Psoas muscle (tissue), 8 donors: Measurements from ENCODE around the gene BBC3. TPM values are rescaled to one million over a fixed set of nuclear protein-coding genes. Genes with fewer than 3 reads are reported as not detected.
A peak's percentile ranks its signal among the peaks of the same experiment; 100 is the strongest.
"Not testable (repeated sequence)": the region's sequence is repeated elsewhere in the genome, so short reads cannot be mapped to it uniquely, and the experiment has no call there.

Experiments used
- ATAC-seq, 4 donors: fragments of 200-7000 bp; cut with Tn5 transposase; one replicate each; pipeline ENCODE4 v1.9.1; 2020; ENCODE audit warnings: moderate library complexity in 3 of 4, mild to moderate bottlenecking in 2 of 4
- DNase-seq, 2 donors: peaks; one replicate each; pipeline ENCODE4 v3.0.0-alpha.2; 2020
- H3K27ac ChIP-seq: fragments of 200-600 bp; one replicate; pipeline ENCODE4 v1.8.0; 2022
- H3K27me3 ChIP-seq, 3 donors: fragments of 200-600 bp in 1 of 3; one replicate each; pipeline versions ENCODE4 v1.6.1 to v1.8.0; 2013 to 2022; ENCODE audit warnings: low read length in 2 of 3, mild to moderate bottlenecking in 2 of 3, moderate library complexity in 1 of 3; ENCODE audit not compliant: insufficient read depth in 3 of 3
- H3K36me3 ChIP-seq, 2 donors: fragments of 200-600 bp in 1 of 2; one replicate each; pipeline versions ENCODE4 v1.6.1 to v1.8.0; 2013 to 2022; ENCODE audit warnings: low read depth in 1 of 2, mild to moderate bottlenecking in 1 of 2, moderate library complexity in 1 of 2; ENCODE audit not compliant: insufficient read depth in 1 of 2
- H3K4me1 ChIP-seq: fragments of 200-600 bp; one replicate; pipeline ENCODE4 v1.8.0; 2022
- H3K4me3 ChIP-seq: fragments of 200-600 bp; one replicate; pipeline ENCODE4 v1.8.0; 2022; ENCODE audit warnings: mild to moderate bottlenecking
- H3K9me3 ChIP-seq: fragments of 200-600 bp; one replicate; pipeline ENCODE4 v1.8.0; 2022
- WGBS, 3 donors: extraction: QIAGEN DNeasy Blood & Tissue Kit; methylation state at CpG; one replicate each; pipeline versions ENCODE4 v1.1.6 to v1.1.7; 2013; 5-methylcytosine and 5-hydroxymethylcytosine counted together
- intact Hi-C, 2 donors: fragments of 100-400 bp; cut with DNase I; formaldehyde crosslinking; loops; one replicate each; pipeline versions ENCODE4 v1.11.0 to v1.14.2; 2022
- polyA plus RNA-seq, 3 donors: library from polyadenylated mRNA; stranded (reverse); fragments of 200-250 nt; gene quantifications; one replicate each; pipeline ENCODE4 v1.2.3, GENCODE V29; 2013
- total RNA-seq, 4 donors: library from RNA; stranded (reverse); fragmentation: NEBNext Ultra II Directional in 2 of 4; extraction: Animal tissue kit (Norgen Biotek cat#: 25700) in 2 of 4; gene quantifications; one replicate each; pipeline versions ENCODE4 v1.2.1 to v1.2.4, GENCODE V29; 2021 to 2023
- TF ChIP-seq, protein P1 (sequence below): fragments of 200-600 bp; IDR thresholded peaks from one replicate; pipeline ENCODE4 v1.8.0; 2022; ENCODE audit warnings: antibody characterized with exemption
- donor health status: healthy with polysubstance abuse.
- donor health status: DM: no; HTN: no; CAD: no; lungs with moderate emphysema.
- donor health status: Bipolar disorder and iron deficiency.
- donor health status: healthy.
- donor health status: DM: yes; HTN: yes; CAD: no.
- donor health status: DM: no; HTN: no; CAD: no.
- donor health status: DM: no; HTN: no; CAD: no.
- donor health status: DM: yes; HTN: yes; CAD: no.

Gene BBC3
- total and polyA plus RNA-seq, 7 donors = 2.7 to 32.5 (median 3.0) TPM

- no peaks in the 10 kb centered on the region for H3K27me3 ChIP-seq
- H3K27ac ChIP-seq = peak overlapping the region; percentile 89
- TF ChIP-seq, protein P1, sequence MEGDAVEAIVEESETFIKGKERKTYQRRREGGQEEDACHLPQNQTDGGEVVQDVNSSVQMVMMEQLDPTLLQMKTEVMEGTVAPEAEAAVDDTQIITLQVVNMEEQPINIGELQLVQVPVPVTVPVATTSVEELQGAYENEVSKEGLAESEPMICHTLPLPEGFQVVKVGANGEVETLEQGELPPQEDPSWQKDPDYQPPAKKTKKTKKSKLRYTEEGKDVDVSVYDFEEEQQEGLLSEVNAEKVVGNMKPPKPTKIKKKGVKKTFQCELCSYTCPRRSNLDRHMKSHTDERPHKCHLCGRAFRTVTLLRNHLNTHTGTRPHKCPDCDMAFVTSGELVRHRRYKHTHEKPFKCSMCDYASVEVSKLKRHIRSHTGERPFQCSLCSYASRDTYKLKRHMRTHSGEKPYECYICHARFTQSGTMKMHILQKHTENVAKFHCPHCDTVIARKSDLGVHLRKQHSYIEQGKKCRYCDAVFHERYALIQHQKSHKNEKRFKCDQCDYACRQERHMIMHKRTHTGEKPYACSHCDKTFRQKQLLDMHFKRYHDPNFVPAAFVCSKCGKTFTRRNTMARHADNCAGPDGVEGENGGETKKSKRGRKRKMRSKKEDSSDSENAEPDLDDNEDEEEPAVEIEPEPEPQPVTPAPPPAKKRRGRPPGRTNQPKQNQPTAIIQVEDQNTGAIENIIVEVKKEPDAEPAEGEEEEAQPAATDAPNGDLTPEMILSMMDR = no peak
- WGBS, 3 donors = 0 to 1% (median 0%) methylated on average over 33 to 52 of the region's 52 CpGs
- peaks cover 0 to 35% of the 10 kb centered on the region in 2 donors for H3K36me3 ChIP-seq
- peaks cover 30% of the 10 kb centered on the region for H3K4me1 ChIP-seq
- intact Hi-C loops = loop anchor here in 1 of 2 donors (1.0 kb wide), 1 partner anchor 17 kb away; the partner anchor contains the start of gene INAFM1
- H3K4me3 ChIP-seq = peak overlapping the region; percentile 68
- no peaks in the 10 kb centered on the region for H3K9me3 ChIP-seq
- ATAC-seq = peak; percentile 82 to 86 (median 85)
- peak; percentile 100 for DNase-seq
These were observed 25.9 kb upstream of the BBC3 start for GRCh38 chr19:47256693-47257410.

DNA sequence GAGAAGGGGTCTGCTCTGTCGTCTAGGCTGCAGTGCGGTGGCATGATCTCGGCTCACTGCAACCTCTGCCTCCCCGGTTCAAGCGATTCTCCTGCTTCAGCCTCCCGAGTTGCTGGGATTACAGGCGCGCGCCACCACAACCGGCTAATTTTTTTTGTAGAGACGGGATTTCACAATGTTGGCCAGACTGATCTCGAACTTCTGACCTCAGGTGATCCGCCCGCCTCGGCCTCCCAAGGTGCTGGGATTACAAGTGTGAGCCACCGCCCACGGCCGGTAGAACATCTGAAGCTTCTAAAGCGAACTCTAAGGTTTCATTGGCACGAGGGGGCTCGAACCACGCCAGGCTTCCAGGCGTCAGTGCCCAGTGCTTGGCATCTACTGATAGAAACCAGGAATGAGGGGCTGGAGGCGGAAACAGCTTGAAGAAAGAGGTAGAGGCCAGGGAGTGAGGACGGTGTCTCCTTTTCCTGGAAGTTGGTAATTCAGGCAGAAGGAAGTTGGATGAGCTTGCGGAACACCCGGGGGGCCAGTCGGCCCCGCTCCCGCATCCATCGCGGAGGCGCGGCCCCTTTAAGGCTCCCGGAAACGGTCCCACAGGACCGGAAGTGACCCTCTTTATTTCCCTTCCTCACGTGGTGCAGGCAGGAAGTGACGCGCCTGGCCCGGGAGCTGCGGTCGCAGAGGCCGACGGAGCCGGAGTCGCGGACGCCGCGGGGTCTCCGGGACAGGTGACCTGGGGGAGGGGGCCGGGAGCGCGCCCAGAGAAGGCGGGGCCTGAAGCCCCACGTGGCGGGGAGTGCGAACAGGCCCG lies 25.1 kb upstream of the BBC3 start, which contains the start of gene CCDC9:
Gene CCDC9, plus strand, starts transcription at position 647 of the 814 bp plus-strand sequence. CDS start 1,876 bp downstream, outside the sequence.
- H3K4me1 ChIP-seq = peaks cover 30% of the 10 kb centered on the region
- ATAC-seq (peak; percentile 75 to 78 (median 78)), DNase-seq (peak; percentile 97 to 99)
- TF ChIP-seq, protein P1 = no peak
- peaks cover 0 to 29% of the 10 kb centered on the region in 2 donors for H3K36me3 ChIP-seq
- peak within 1 kb of the TSS; percentile 68 for H3K4me3 ChIP-seq
- WGBS, 3 donors = 12 to 21% (median 13%) methylated on average over 38 to 60 of the region's 60 CpGs
- H3K27me3 ChIP-seq = no peaks in the 10 kb centered on the region
- H3K27ac ChIP-seq = peak within 1 kb of the TSS; percentile 89
- H3K9me3 ChIP-seq = no peaks in the 10 kb centered on the region
- intact Hi-C loops = no loop called here

- Histone ChIP-seq H3K27ac (peak overlapping the region; percentile 38), H3K4me3 (no peak overlapping the region), H3K4me1 (peaks cover 27% of the 10 kb centered on the region), H3K27me3 (no peaks in the 10 kb centered on the region), H3K9me3 (no peaks in the 10 kb centered on the region), H3K36me3 (peaks cover 0 to 7% of the 10 kb centered on the region in 2 donors)
- DNase-seq (no peak), ATAC-seq (no peak)
- intact Hi-C loops = loop anchor here in 1 of 2 donors (5.0 kb wide), 1 partner anchor 97 kb away; no protein-coding TSS in a partner anchor
- WGBS, 3 donors = 77 to 82% (median 81%) methylated on average over 5 of the region's 5 CpGs
- TF ChIP-seq, protein P1 = no peak
These were observed 23.0 kb upstream of the BBC3 start for GRCh38 chr19:47253970-47254369.

DNA sequence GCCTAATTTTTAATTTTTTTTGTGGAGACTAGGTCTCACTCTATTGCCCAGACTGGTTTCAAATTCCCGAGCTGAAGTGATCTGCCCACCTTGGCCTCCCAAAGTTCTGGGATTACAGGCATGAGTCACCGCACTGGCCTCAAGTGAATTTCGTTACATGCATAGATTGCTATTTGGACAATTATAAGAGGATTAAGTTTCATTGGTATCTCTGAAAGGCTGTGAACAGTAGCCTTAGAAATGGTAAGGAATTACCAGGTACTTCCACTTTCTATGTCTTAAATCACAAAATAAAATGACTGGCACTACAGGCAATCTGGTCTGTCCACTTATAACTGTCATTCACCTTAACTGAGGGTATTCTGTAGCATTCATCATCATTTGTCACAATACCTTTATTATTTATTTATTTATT lies 22.5 kb upstream of the BBC3 start:
- intact Hi-C loops = loop anchor here in 1 of 2 donors (5.0 kb wide), 1 partner anchor 96 kb away; no protein-coding TSS in a partner anchor
- Histone ChIP-seq H3K9me3 (no peaks in the 10 kb centered on the region), H3K27me3 (no peaks in the 10 kb centered on the region), H3K36me3 (peaks cover 0 to 2% of the 10 kb centered on the region in 2 donors), H3K27ac (peak overlapping the region; percentile 38), H3K4me1 (peaks cover 24% of the 10 kb centered on the region), H3K4me3 (no peak overlapping the region)
- ATAC-seq (no peak), DNase-seq (no peak)
- 40 to 53% (median 46%) methylated on average over 3 of the region's 3 CpGs for WGBS, 3 donors
- TF ChIP-seq, protein P1 = no peak

DNA sequence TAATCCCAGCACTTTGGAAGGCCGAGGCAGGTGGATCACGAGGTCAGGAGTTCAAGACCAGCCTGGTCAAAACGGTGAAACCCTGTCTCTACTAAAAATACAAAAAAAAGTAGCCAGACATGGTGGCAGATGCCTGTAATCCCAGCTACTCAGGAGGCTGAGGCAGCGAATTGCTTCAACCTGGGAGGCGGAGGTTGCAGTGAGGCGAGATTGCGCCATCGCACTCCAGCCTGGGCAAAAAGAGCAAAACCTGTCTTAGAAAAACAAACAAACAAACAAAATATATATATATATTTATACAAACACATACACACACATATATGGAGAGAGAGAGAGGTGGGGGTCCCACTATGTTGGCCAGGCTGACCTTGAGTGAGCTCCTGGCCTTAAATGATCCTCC lies 22.0 kb upstream of the BBC3 start:
- ATAC-seq = not testable (repeated sequence)

More for the DNA sequence above, 22.0 kb upstream of the BBC3 start:
- H3K4me3 ChIP-seq, DNase-seq, H3K27me3 ChIP-seq, H3K9me3 ChIP-seq, H3K36me3 ChIP-seq: not testable (repeated sequence)
- intact Hi-C loops = loop anchor here in 1 of 2 donors (5.0 kb wide), 1 partner anchor 96 kb away; no protein-coding TSS in a partner anchor
- H3K4me1 ChIP-seq = peaks cover 19% of the 10 kb centered on the region
- peak overlapping the region; percentile 38 for H3K27ac ChIP-seq
- WGBS, 3 donors = 78 to 87% (median 81%) methylated on average over 8 of the region's 8 CpGs
